ENCODE data around the gene CDYL2.

The CDYL2 gene

GRCh38 chr16:80667925-80668324 is 136.5 kb downstream of the CDYL2 start:
- TF ChIP-seq TAF1 (IDR thresholded peaks at IDR 0.05; ENCODE audit: borderline replicate concordance, insufficient read depth, low read length) (no peak), POLR2AphosphoS5 (IDR thresholded peaks at IDR 0.05; ENCODE audit: low read depth, low read length) (no peak)
- TF ChIP-seq, protein P1, sequence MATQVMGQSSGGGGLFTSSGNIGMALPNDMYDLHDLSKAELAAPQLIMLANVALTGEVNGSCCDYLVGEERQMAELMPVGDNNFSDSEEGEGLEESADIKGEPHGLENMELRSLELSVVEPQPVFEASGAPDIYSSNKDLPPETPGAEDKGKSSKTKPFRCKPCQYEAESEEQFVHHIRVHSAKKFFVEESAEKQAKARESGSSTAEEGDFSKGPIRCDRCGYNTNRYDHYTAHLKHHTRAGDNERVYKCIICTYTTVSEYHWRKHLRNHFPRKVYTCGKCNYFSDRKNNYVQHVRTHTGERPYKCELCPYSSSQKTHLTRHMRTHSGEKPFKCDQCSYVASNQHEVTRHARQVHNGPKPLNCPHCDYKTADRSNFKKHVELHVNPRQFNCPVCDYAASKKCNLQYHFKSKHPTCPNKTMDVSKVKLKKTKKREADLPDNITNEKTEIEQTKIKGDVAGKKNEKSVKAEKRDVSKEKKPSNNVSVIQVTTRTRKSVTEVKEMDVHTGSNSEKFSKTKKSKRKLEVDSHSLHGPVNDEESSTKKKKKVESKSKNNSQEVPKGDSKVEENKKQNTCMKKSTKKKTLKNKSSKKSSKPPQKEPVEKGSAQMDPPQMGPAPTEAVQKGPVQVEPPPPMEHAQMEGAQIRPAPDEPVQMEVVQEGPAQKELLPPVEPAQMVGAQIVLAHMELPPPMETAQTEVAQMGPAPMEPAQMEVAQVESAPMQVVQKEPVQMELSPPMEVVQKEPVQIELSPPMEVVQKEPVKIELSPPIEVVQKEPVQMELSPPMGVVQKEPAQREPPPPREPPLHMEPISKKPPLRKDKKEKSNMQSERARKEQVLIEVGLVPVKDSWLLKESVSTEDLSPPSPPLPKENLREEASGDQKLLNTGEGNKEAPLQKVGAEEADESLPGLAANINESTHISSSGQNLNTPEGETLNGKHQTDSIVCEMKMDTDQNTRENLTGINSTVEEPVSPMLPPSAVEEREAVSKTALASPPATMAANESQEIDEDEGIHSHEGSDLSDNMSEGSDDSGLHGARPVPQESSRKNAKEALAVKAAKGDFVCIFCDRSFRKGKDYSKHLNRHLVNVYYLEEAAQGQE (IDR thresholded peaks at IDR 0.05; ENCODE audit: insufficient read depth in 1 of 2, low read depth in 2 of 2, low read length in 2 of 2): no peak

DNA sequence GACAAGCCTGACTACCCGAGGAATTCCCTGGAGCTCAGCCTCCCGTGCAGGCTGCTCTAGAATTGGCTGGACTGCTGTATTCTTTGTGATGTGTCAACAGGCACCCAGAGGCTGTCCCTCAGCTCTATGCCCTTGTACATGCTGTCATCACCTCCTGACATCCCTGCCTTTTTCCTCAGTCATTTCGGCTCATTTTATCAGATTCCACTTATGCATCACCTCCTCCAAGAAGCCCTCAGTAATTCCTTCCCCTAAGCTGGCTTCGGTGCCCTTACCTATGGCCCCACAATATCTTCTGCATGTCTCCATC is 137.2 kb downstream of the CDYL2 start:
- no peak for TF ChIP-seq POLR2AphosphoS5 (IDR thresholded peaks at IDR 0.05; ENCODE audit: low read depth, low read length)
- TF ChIP-seq SIN3A (IDR thresholded peaks at IDR 0.05; ENCODE audit: borderline replicate concordance, insufficient read depth, low read length): no peak
- no peak for TF ChIP-seq FOXP2 (optimal IDR thresholded peaks at IDR 0.05; ENCODE audit: borderline replicate concordance, extremely low read depth, extremely low read length, insufficient read depth)
- TF ChIP-seq, protein P1 (IDR thresholded peaks at IDR 0.05; ENCODE audit: insufficient read depth in 1 of 2, low read depth in 2 of 2, low read length in 2 of 2): no peak
- no peak for TF ChIP-seq TAF1 (IDR thresholded peaks at IDR 0.05; ENCODE audit: borderline replicate concordance, insufficient read depth, low read length)

DNA sequence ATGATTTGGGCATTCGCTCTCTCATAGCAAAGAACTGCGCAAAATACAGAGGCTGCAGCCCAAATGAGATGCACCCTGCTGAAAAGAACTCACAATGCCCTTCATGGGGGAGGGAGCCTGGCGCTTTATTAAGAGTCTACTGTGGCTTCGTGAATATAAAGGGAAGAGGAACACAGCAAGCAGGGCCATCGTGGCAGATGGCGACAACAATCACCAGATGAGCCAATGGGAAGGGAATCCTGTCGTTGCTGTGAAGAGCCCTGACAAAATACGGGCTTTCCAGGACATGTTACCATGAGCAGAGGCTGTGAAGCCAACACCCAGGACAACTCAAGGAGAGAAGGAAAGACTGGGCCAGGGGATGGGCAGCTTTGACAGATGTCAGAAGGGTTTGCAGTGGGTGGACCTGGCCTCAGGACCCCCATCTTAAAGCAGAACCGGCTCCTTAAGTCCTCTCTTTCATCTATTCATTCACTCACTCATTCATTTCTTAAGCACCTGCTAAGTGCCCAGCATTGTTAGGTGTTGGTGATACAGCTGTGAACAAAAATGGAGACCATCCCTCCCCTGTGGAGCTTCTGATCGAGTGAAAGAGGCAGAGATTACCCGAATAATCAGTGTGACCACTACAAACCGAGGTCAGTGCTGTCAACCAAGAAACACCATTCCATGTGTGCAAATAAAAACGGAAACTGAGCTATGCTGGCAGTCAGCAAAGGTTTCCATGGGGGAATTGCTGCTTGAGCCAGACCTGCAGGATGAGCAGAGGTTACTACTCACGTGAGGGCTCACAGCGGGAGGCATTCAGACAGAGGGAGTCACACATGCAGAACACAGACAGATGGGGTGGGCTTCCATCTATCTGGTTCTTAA is 137.8 kb downstream of the CDYL2 start:
- TF ChIP-seq POLR2AphosphoS5 (IDR thresholded peaks at IDR 0.05; ENCODE audit: low read depth, low read length) (no peak), FOXP2 (optimal IDR thresholded peaks at IDR 0.05; ENCODE audit: borderline replicate concordance, extremely low read depth, extremely low read length, insufficient read depth) (no peak), SIN3A (IDR thresholded peaks at IDR 0.05; ENCODE audit: borderline replicate concordance, insufficient read depth, low read length) (no peak), TAF1 (IDR thresholded peaks at IDR 0.05; ENCODE audit: borderline replicate concordance, insufficient read depth, low read length) (no peak)
- TF ChIP-seq, protein P1 (IDR thresholded peaks at IDR 0.05; ENCODE audit: insufficient read depth in 1 of 2, low read depth in 2 of 2, low read length in 2 of 2): no peak

GRCh38 chr16:80665356-80665755 is 139.0 kb downstream of the CDYL2 start:
- no peak for TF ChIP-seq SIN3A (IDR thresholded peaks at IDR 0.05; ENCODE audit: borderline replicate concordance, insufficient read depth, low read length)
- TF ChIP-seq TAF1 (IDR thresholded peaks at IDR 0.05; ENCODE audit: borderline replicate concordance, insufficient read depth, low read length): no peak
- TF ChIP-seq FOXP2 (optimal IDR thresholded peaks at IDR 0.05; ENCODE audit: borderline replicate concordance, extremely low read depth, extremely low read length, insufficient read depth): no peak
- no peak for TF ChIP-seq POLR2AphosphoS5 (IDR thresholded peaks at IDR 0.05; ENCODE audit: low read depth, low read length)
- TF ChIP-seq, protein P1 (IDR thresholded peaks at IDR 0.05; ENCODE audit: insufficient read depth in 1 of 2, low read depth in 2 of 2, low read length in 2 of 2): no peak
